CD8-positive, alpha-beta memory T cell (primary cell): ENCODE results near the gene LNPEP. TPM values are rescaled to one million over a fixed set of nuclear protein-coding genes. Genes with fewer than 3 reads are reported as not detected.

ENCODE experiments used
- CTCF ChIA-PET: fragments of 350-600 bp; sonication (Branson Sonifier 250); formaldehyde crosslinking; loops from one replicate; lab custom pipeline; 2021; ENCODE audit warnings: antibody characterized with exemption; lab: Charles Lee
- POLR2A ChIA-PET: fragments of 350-600 bp; sonication (Branson Sonifier 250); formaldehyde crosslinking; loops from one replicate; lab custom pipeline; 2021; ENCODE audit warnings: antibody characterized with exemption; lab: Charles Lee
- DNase-seq, 5 donors: peaks; one replicate each; pipeline versions ENCODE4 v3.0.0 to v3.0.0-alpha.2; 2020 to 2022; ENCODE audit warnings: mixed read lengths in 1 of 5
- H3K27ac ChIP-seq: one replicate; pipeline ENCODE4 v1.7.0; 2013; ENCODE audit warnings: low read depth, mild to moderate bottlenecking, low read length, moderate library complexity
- H3K27me3 ChIP-seq: 2 replicates; pipeline ENCODE4 v1.7.0; 2013; ENCODE audit warnings: low read length, mild to moderate bottlenecking; ENCODE audit not compliant: insufficient read depth, poor library complexity, severe bottlenecking
- H3K36me3 ChIP-seq: 2 replicates; pipeline ENCODE4 v1.7.0; 2013; ENCODE audit warnings: mild to moderate bottlenecking, low read length, moderate library complexity; ENCODE audit not compliant: insufficient read depth
- H3K4me1 ChIP-seq: 2 replicates; pipeline ENCODE4 v1.7.0; 2013; ENCODE audit warnings: mild to moderate bottlenecking, low read length, moderate library complexity; ENCODE audit not compliant: insufficient read depth
- H3K4me3 ChIP-seq: 2 replicates; pipeline ENCODE4 v1.7.0; 2013; ENCODE audit warnings: mild to moderate bottlenecking, low read length
- H3K9me3 ChIP-seq: 2 replicates; pipeline ENCODE4 v1.7.0; 2013; ENCODE audit warnings: mild to moderate bottlenecking, low read length
- H3K27ac Mint-ChIP-seq, 8 donors: one replicate each; pipeline ENCODE4 v1.8.0; 2020 to 2021; ENCODE audit warnings: mixed read lengths in 8 of 8, mild to moderate bottlenecking in 6 of 8, inconsistent platforms in 3 of 8, moderate library complexity in 3 of 8
- H3K27me3 Mint-ChIP-seq, 2 donors: one replicate each; pipeline ENCODE4 v1.8.0; 2020 to 2021; ENCODE audit warnings: mixed read lengths in 2 of 2, mild to moderate bottlenecking in 1 of 2, moderate library complexity in 1 of 2
- H3K36me3 Mint-ChIP-seq, 3 donors: one replicate each; pipeline ENCODE4 v1.8.0; 2020 to 2021; ENCODE audit warnings: mixed read lengths in 3 of 3, inconsistent platforms in 1 of 3, mild to moderate bottlenecking in 1 of 3
- H3K4me1 Mint-ChIP-seq, 3 donors: one replicate each; pipeline ENCODE4 v1.8.0; 2020 to 2021; ENCODE audit warnings: mixed read lengths in 3 of 3, inconsistent platforms in 1 of 3, mild to moderate bottlenecking in 1 of 3
- H3K4me3 Mint-ChIP-seq, 7 donors: one replicate each; pipeline ENCODE4 v1.8.0; 2020 to 2021; ENCODE audit warnings: mixed read lengths in 7 of 7, mild to moderate bottlenecking in 6 of 7, moderate library complexity in 4 of 7, inconsistent platforms in 2 of 7
- H3K9me3 Mint-ChIP-seq, 5 donors: one replicate each; pipeline ENCODE4 v1.8.0; 2020 to 2022; ENCODE audit warnings: mixed read lengths in 5 of 5, mild to moderate bottlenecking in 3 of 5, moderate library complexity in 2 of 5, inconsistent platforms in 1 of 5
- polyA plus RNA-seq: library from polyadenylated mRNA; unstranded; fragments of 300-500 nt; fragmentation: Illumina TruSeq; gene quantifications from one replicate; pipeline ENCODE4 v1.2.3, GENCODE V29; 2021
- total RNA-seq, 2 experiments: library from RNA; stranded (reverse); gene quantifications; one replicate each; pipeline ENCODE4 v1.2.3, GENCODE V29; 2021

Gene LNPEP
- total and polyA plus RNA-seq, 3 experiments from 2014 or later: 37.6 to 40.5 (median 40.1) TPM

DNA sequence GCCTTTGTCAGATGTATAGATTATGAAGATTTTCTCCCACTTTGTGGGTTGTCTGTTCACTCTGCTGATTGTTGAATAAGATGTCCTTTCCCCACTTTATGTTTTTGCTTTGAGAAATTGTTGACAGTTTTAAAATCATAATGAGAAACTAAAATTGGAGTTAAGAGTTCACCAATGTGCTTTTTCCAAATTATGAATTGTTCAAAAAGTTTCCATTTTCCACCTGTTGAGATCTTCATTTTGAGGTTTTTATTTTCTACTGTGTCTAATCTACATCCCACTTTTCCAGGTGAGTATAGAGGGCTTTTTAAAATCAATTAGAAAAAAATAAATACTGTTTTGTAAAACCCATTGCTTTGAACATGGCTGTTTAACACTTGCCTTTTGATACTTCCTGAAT, 55.8 kb downstream of the LNPEP start:
- H3K4me3 ChIP-seq: no peak overlapping the region
- H3K27ac ChIP-seq: no peak overlapping the region
- POLR2A ChIA-PET: no interaction called here
- no peaks in the 10 kb centered on the region for H3K9me3 ChIP-seq
- DNase-seq: no peak
- Mint-ChIP-seq H3K27me3 (no peaks in the 10 kb centered on the region), H3K36me3 (peaks cover 0 to 83% (median 32%) of the 10 kb centered on the region in 3 donors), H3K4me1 (peaks cover 39 to 70% (median 58%) of the 10 kb centered on the region in 3 donors), H3K27ac (peak overlapping the region in 4 of 8 donors; percentile 21 to 43 (median 29)), H3K4me3 (no peak overlapping the region), H3K9me3 (no peaks in the 10 kb centered on the region)
- H3K36me3 ChIP-seq: peaks cover 26% of the 10 kb centered on the region
- no peaks in the 10 kb centered on the region for H3K4me1 ChIP-seq
- H3K27me3 ChIP-seq: no peaks in the 10 kb centered on the region
- CTCF ChIA-PET: no interaction called here

DNA sequence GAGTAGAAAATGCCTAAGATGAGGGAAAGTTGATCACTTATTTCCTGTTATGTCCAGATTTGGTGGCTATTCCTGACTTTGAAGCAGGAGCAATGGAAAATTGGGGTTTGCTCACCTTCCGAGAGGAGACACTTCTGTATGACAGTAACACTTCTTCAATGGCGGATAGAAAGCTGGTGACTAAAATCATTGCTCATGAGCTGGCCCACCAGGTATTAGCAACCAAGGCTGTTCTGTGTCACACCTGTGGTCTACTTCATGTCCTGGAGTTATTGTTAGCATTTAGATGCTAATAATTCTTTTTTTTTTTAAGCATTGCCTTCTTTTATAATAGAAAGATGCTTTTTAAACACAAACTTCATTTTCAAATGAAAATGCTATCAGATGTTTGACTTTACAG, 57.9 kb downstream of the LNPEP start:
- Mint-ChIP-seq H3K4me1 (peaks cover 36 to 65% (median 55%) of the 10 kb centered on the region in 3 donors), H3K9me3 (no peaks in the 10 kb centered on the region), H3K27ac (peak overlapping the region in 4 of 8 donors; percentile 9 to 75 (median 59)), H3K27me3 (no peaks in the 10 kb centered on the region), H3K36me3 (peaks cover 4 to 83% (median 34%) of the 10 kb centered on the region in 3 donors), H3K4me3 (no peak overlapping the region)
- DNase-seq: no peak
- Histone ChIP-seq H3K4me1 (no peaks in the 10 kb centered on the region), H3K36me3 (peaks cover 33% of the 10 kb centered on the region), H3K9me3 (no peaks in the 10 kb centered on the region), H3K27ac (no peak overlapping the region), H3K4me3 (no peak overlapping the region), H3K27me3 (no peaks in the 10 kb centered on the region)
- CTCF ChIA-PET: interaction anchor here (1.2 to 1.6 kb wide), 2 partner anchors 58 to 124 kb away, joined by 3 read pairs; partner anchors contain the start of gene LNPEP
- POLR2A ChIA-PET: no interaction called here

DNA sequence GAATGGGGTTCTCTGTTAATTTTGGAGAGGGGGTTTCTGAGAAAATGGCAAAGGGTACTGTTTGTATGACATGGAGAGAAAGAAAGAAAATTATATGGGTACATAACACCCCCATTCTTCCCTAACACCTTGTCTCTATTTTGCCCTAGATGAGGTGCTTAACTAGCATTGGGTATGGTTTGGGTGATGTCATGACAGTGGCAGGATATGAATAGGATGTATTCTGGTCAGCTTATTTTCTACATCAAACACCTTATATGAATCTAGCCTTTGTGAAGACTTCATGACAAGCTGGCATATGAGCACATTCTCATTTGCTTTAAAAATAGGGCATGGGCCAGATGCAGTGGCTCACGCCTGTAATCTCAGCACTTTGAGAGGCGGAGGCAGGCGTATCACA, 58.6 kb downstream of the LNPEP start:
- Histone ChIP-seq H3K36me3 (peaks cover 36% of the 10 kb centered on the region), H3K4me3 (no peak overlapping the region), H3K27me3 (no peaks in the 10 kb centered on the region), H3K27ac (no peak overlapping the region), H3K9me3 (no peaks in the 10 kb centered on the region), H3K4me1 (no peaks in the 10 kb centered on the region)
- peak overlapping the region in 4 of 8 donors; percentile 9 to 54 (median 43) for H3K27ac Mint-ChIP-seq
- no peak for DNase-seq
- POLR2A ChIA-PET: interaction anchor here (0.6 kb wide), 1 partner anchor 36 kb away, joined by 4 read pairs; no protein-coding TSS in a partner anchor
- H3K4me3 Mint-ChIP-seq: no peak overlapping the region
- H3K9me3 Mint-ChIP-seq: no peaks in the 10 kb centered on the region
- peaks cover 4 to 86% (median 36%) of the 10 kb centered on the region in 3 donors for H3K36me3 Mint-ChIP-seq
- H3K27me3 Mint-ChIP-seq: no peaks in the 10 kb centered on the region
- H3K4me1 Mint-ChIP-seq: peaks cover 34 to 66% (median 57%) of the 10 kb centered on the region in 3 donors
- CTCF ChIA-PET: interaction anchor here (1.1 to 1.6 kb wide), 3 partner anchors 125 to 167 kb away, joined by 3 to 4 read pairs (median 3); no protein-coding TSS in a partner anchor

DNA sequence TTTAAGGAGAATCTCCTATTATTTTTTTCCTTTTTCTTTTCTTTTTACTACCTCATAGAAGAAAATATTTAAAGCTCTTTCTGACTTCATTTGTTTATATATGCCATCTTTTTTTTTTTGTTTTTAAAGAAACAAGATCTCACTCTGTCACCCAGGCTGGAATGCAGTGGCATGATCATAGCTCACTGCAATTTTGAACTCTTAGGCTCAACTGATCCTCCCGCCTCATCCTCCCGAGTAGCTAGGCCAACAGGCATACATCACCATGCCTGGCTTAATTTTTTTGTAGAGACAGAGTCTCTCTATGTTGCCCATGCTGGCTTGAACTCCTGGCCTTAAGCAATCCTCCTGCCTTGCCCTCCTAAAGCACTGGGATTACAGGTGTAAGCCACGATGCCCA, 59.5 kb downstream of the LNPEP start:
- CTCF ChIA-PET: interaction anchor here (1.1 to 1.3 kb wide), 2 partner anchors 127 to 166 kb away, joined by 3 to 4 read pairs; no protein-coding TSS in a partner anchor
- POLR2A ChIA-PET: no interaction called here
- Mint-ChIP-seq H3K27me3 (no peaks in the 10 kb centered on the region), H3K4me3 (no peak overlapping the region), H3K4me1 (peaks cover 25 to 56% (median 48%) of the 10 kb centered on the region in 3 donors), H3K36me3 (peaks cover 4 to 76% (median 36%) of the 10 kb centered on the region in 3 donors), H3K9me3 (no peaks in the 10 kb centered on the region), H3K27ac (peak overlapping the region in 7 of 8 donors; percentile 17 to 55 (median 25))
- Histone ChIP-seq H3K27me3 (no peaks in the 10 kb centered on the region), H3K4me1 (no peaks in the 10 kb centered on the region), H3K36me3 (peaks cover 31% of the 10 kb centered on the region), H3K27ac (no peak overlapping the region), H3K4me3 (no peak overlapping the region), H3K9me3 (no peaks in the 10 kb centered on the region)
- DNase-seq: no peak

DNA sequence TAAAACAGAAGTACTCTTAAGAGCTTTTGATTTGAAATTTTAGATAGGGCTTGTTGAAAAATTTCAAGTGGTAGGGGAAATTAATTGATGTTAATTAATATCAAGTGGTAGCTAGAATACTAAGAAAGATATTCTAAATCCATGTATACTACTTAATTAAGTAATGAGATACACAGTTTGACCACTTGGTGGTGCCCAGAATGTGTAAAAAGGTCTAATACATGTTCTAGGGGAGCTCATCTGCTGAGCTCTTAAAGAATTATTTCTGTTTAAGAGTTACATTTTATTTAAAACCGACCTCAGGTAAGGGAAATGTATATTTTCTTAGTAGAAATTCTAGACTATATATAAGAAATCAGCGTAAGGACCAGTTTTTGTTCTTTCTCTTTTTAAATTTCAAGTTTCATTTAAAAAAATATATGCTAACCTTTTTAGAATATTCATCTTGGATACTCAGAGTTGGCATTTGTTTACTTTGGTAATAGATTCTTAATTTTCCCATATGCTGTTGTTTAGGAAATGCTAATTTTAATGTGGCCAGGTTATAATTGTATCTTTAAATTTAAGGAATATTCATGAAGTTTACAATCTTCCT, 61.5 kb downstream of the LNPEP start:
- H3K9me3 Mint-ChIP-seq: no peaks in the 10 kb centered on the region
- DNase-seq: peak in 1 of 5 donors; percentile 12
- H3K4me3 ChIP-seq: no peak overlapping the region
- H3K4me1 ChIP-seq: no peaks in the 10 kb centered on the region
- CTCF ChIA-PET: interaction anchor here (1.1 to 2.4 kb wide), 5 partner anchors 9 to 128 kb away, joined by 3 to 8 read pairs (median 6); partner anchors contain the start of gene LNPEP
- peaks cover 28% of the 10 kb centered on the region for H3K36me3 ChIP-seq
- peaks cover 12 to 42% (median 35%) of the 10 kb centered on the region in 3 donors for H3K4me1 Mint-ChIP-seq
- no peak overlapping the region for H3K27ac ChIP-seq
- no peak overlapping the region for H3K4me3 Mint-ChIP-seq
- H3K9me3 ChIP-seq: no peaks in the 10 kb centered on the region
- no peaks in the 10 kb centered on the region for H3K27me3 ChIP-seq
- no peaks in the 10 kb centered on the region for H3K27me3 Mint-ChIP-seq
- H3K36me3 Mint-ChIP-seq: peaks cover 4 to 58% (median 32%) of the 10 kb centered on the region in 3 donors
- no peak overlapping the region for H3K27ac Mint-ChIP-seq
- POLR2A ChIA-PET: interaction anchor here (0.7 to 1.6 kb wide), 2 partner anchors 12 to 61 kb away, joined by 3 to 6 read pairs; partner anchors contain the start of gene LNPEP

DNA sequence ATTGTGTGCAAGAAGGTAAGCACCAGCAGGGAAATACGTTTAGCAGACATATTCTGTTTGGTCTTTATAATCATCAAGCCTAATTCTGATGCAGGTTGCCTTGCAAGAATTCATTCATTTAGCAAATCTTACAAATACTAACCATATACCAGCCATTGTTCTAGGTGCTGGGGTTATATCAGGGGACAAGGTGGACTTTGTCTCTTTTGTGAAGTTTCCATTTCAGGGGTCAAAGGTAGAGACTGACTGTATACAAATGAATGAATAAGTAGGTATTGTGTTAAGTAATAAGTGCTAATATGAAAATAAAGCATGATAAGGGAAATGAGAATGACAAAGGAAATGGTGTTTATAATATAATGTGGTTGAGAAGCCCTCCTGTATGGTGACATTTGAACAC, 64.0 kb downstream of the LNPEP start:
- peaks cover 8 to 41% (median 24%) of the 10 kb centered on the region in 3 donors for H3K36me3 Mint-ChIP-seq
- ChIA-PET POLR2A (no interaction called here), CTCF (no interaction called here)
- no peak for DNase-seq
- H3K27me3 Mint-ChIP-seq: no peaks in the 10 kb centered on the region
- H3K4me3 Mint-ChIP-seq: no peak overlapping the region
- H3K27ac ChIP-seq: no peak overlapping the region
- peaks cover 8% of the 10 kb centered on the region for H3K4me1 ChIP-seq
- H3K36me3 ChIP-seq: peaks cover 16% of the 10 kb centered on the region
- H3K4me1 Mint-ChIP-seq: peaks cover 14 to 29% (median 24%) of the 10 kb centered on the region in 3 donors
- peak overlapping the region in 2 of 8 donors; percentile 25 to 76 for H3K27ac Mint-ChIP-seq
- no peaks in the 10 kb centered on the region for H3K27me3 ChIP-seq
- no peaks in the 10 kb centered on the region for H3K9me3 ChIP-seq
- no peaks in the 10 kb centered on the region for H3K9me3 Mint-ChIP-seq
- H3K4me3 ChIP-seq: no peak overlapping the region

DNA sequence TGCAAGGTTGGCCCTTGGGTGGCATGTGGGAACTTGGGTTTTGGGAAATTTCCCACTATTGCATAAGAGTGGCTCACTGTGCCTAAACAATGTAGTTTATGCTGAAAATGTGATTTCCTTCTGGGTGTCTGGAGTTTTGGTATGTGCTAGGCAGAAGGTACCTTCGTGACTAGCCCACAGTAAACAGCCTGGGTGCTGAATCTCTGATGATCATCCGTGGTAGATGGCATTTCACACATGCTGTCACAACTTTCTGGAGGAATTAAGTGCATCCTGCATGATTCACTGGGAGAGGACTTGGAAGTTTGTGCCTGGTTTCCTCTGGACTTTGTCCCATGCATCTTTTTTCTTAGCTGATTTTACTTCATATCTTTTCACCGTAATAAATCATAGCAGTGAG, 64.5 kb downstream of the LNPEP start:
- H3K36me3 ChIP-seq: peaks cover 16% of the 10 kb centered on the region
- Mint-ChIP-seq H3K9me3 (no peaks in the 10 kb centered on the region), H3K27me3 (no peaks in the 10 kb centered on the region), H3K4me3 (no peak overlapping the region), H3K4me1 (peaks cover 12 to 27% (median 19%) of the 10 kb centered on the region in 3 donors), H3K27ac (peak overlapping the region in 1 of 8 donors; percentile 25), H3K36me3 (peaks cover 8 to 41% (median 22%) of the 10 kb centered on the region in 3 donors)
- H3K4me3 ChIP-seq: no peak overlapping the region
- no peak for DNase-seq
- H3K4me1 ChIP-seq: peaks cover 13% of the 10 kb centered on the region
- ChIA-PET CTCF (no interaction called here), POLR2A (no interaction called here)
- H3K9me3 ChIP-seq: no peaks in the 10 kb centered on the region
- H3K27ac ChIP-seq: no peak overlapping the region
- H3K27me3 ChIP-seq: no peaks in the 10 kb centered on the region

DNA sequence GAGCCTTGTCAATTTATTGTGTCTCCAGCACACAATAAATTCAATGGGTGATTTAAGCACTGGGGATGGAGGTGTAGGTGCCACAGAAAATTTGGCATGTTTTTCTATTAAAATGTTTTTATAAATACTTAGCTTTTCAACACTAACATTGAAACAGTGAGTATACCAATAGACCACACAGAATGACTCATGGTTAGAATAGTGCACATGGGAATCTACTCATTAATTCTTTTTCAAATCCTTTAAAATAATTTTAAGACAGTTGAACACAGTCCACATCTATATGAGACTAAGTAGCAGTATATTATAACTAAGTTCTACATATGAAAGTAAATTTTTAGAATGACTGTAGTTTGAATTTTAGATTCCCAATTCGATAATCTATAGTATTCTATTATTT, 67.1 kb downstream of the LNPEP start:
- Mint-ChIP-seq H3K27ac (no peak overlapping the region), H3K9me3 (no peaks in the 10 kb centered on the region), H3K4me1 (peaks cover 8 to 25% (median 16%) of the 10 kb centered on the region in 3 donors), H3K4me3 (no peak overlapping the region), H3K36me3 (peaks cover 8 to 43% (median 20%) of the 10 kb centered on the region in 3 donors), H3K27me3 (no peaks in the 10 kb centered on the region)
- no peak for DNase-seq
- H3K36me3 ChIP-seq: peaks cover 27% of the 10 kb centered on the region
- no peak overlapping the region for H3K4me3 ChIP-seq
- ChIA-PET CTCF (interaction anchor here (1.0 kb wide), 2 partner anchors 67 to 134 kb away, joined by 3 to 6 read pairs; partner anchors contain the start of gene LNPEP), POLR2A (interaction anchor here (0.7 to 1.4 kb wide), 2 partner anchors 42 to 67 kb away, joined by 3 read pairs; partner anchors contain the start of gene LNPEP)
- no peaks in the 10 kb centered on the region for H3K9me3 ChIP-seq
- H3K27me3 ChIP-seq: no peaks in the 10 kb centered on the region
- peaks cover 19% of the 10 kb centered on the region for H3K4me1 ChIP-seq
- H3K27ac ChIP-seq: no peak overlapping the region
